ENCODE results near the gene C16orf90.
"Not testable (repeated sequence)": the region's sequence is repeated elsewhere in the genome, so short reads cannot be mapped to it uniquely, and the experiment has no call there.

The C16orf90 gene

DNA sequence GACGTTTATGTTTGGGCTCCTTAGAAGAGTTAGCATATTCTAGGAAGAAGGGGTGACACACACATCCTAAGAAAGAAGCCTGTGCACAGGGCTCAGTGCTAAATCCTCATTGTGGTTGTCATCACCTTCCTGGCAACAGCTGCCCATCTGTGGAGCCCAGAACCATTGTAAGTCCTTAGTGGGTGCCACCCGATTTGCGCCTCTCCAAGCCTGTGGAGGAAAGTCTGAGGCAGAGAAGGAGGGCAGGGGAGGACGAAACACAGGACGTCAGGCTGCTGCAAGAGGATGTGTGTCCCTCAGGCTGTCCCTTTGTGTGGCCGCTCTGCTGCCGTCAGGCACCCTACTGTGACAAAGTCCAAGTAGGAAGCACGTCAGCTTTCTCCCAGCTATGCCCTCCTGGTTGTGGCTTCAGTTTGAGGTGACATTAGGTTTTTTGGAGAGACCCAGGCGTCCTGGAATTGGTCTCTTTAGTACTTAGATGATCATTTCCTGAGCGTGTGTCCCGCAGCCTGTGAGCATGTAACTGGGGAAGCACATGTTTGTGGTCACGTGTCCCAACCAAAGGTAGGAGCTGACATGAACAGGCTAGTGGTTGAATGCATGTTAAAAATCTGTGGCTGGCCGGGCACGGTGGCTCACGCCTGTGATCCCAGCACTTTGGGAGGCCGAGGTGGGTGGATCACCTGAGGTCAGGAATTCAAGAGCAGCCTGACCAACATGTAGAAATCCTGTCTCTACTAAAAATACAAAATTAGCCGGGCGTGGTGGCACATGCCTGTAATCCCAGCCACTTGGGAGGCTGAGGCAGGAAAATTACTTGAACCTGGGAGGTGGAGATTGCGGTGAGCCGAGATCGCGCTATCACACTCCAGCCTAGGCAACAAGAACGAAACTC, 16.2 kb upstream of the C16orf90 start:
- DNase-seq (ENCODE audit: low read depth in 3 of 3): no peak

DNA sequence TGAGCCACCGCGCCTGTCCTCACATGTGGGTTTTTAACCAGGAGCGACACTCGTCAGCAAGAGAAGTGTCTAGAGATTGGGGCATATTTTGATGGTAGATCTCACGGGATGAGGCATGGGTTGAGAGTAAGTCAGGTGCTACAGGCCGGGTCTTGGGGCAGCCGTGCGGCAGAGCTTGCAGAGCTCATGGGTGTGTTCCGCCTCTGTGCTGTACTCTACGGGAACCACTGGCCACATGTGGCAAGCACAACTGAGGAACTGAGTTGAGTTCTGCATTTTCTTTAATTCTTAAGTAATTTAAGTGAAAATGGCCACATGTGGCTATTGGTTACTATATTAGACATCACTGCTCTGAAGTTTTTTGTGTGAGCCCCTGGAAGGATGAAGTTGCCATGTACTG, 15.1 kb upstream of the C16orf90 start:
- no peak for DNase-seq (ENCODE audit: low read depth in 3 of 3)

DNA sequence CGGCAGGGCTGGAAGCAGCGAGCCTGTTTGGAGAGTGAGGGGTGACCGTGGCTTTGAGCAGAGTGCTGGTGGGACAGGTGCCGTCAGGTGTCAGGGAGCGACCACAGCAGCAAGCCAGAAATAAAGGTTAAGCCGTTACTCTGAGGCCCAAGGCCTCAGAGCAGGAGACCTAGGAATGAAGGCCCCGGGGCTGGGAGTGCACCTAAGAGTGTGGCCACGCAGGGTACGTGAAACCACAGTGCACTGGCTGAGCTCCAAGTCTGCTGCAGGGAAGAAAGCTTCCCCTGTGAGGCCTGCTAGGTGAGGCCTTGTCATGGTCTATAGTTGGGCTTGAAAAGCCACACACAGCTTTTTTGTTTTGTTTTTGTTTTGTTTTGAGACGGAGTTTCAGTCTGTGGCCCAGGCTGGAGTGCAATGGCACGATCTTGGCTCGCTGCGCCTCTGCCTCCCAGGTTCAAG, 14.2 kb upstream of the C16orf90 start:
- peak in 2 of 3 donors; percentile 53 to 62 for DNase-seq (ENCODE audit: low read depth in 3 of 3)

DNA sequence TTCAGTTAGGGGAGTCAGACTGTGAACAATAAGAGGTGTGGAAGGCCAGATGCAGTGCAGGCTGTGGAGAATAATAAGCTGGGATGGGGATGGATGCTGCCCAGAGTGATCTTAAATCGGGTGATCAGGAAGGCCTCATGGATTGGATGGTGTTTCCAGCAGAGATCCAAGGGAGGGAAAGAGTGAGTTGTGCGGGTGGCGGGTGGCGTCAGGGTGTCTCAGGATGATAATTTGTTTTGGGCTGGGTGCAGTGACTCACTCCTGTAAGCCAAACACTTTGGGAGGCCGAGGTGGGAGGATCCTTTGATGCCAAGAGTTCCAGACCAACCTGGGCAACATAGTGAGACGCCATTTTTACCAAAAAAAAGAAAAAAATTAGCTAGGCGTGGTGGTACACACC, 13.4 kb upstream of the C16orf90 start:
- no peak for DNase-seq (ENCODE audit: low read depth in 3 of 3)

DNA sequence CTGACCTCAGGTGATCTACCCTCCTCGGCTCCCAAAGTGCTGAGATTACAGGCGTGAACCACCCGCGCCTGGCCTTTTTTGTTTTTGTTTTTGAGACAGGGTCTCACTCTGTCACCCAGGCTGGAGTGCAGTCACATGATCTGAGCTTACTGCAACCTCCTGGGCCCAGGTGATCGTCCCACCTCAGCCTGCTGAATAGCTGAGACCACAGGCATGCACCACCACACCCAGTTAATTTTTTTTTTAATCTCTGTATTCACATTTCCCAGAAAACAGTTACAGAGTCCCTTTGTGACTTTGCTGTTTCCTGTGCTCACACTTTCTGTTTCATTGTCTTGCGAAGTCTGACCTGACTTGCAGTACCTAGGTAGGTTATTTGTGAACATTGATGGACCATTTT, 8.2 kb upstream of the C16orf90 start:
- DNase-seq (ENCODE audit: low read depth in 3 of 3): peak in 1 of 3 donors; percentile 31

DNA sequence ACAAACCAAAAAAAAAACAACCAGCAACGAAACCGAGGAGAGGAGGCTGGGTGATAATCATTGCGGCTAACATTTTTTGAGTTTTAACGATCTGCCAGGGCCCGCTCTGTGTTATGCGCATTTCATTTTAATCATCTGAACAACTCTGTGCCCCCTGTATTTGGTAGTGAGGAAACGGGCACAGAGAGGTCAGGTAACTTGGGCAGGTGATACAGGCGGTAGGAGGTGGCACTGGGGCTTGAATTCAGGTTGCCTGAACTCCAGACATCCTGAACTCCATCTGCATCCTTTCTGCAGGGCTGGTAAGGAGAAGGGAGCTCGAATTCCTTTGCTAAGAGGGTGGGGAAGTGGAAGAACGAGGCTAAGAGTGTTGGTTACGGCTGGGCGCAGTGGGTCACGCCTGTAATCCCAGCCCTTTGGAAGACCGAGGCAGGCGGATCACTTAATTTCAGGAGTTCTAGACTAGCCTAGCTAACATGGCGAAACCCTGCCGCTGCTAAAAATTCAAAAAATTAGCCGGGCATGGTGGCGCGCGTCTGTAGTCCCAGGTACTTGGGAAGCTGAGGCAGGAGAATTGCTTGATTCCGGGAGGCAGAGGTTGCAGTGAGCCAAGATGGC, 6.6 kb upstream of the C16orf90 start:
- no peak for DNase-seq (ENCODE audit: low read depth in 3 of 3)

DNA sequence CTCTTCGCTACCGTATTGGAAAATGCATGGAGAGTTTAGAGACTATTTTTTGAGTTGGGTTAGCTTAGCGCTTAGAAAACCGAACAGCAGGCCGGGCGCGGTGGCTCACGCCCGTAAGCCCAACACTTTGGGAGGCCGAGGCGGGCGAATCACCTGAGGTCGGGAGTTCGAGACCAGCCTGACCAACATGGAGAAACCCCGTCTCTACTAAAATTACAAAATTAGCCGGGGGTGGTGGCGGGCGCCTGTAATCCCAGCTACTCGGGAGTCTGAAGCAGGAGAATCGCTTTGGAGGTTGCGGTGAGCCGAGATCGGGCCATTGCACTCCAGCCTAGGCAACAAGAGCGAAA, 6.1 kb upstream of the C16orf90 start:
- DNase-seq (ENCODE audit: low read depth in 3 of 3): not testable (repeated sequence)

DNA sequence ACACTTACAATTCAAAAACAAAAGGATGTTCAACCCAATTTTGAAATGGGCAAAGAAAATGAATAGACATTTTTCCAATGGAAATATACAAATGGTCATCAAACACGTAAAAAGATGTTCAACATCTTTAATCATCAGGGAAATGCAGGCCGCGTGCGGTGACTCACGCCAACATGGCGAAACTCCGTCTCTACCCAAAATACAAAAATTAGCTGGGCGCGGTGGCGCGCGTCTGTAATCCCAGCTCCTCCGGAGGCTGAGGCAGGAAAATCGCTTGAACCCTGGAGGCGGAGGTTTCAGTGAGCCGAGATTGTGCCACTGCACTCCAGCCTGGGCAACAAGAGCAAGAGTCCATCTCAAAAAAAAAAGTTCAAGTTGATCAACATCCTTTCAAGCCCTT, 3.7 kb upstream of the C16orf90 start:
- no peak for DNase-seq (ENCODE audit: low read depth in 3 of 3)

DNA sequence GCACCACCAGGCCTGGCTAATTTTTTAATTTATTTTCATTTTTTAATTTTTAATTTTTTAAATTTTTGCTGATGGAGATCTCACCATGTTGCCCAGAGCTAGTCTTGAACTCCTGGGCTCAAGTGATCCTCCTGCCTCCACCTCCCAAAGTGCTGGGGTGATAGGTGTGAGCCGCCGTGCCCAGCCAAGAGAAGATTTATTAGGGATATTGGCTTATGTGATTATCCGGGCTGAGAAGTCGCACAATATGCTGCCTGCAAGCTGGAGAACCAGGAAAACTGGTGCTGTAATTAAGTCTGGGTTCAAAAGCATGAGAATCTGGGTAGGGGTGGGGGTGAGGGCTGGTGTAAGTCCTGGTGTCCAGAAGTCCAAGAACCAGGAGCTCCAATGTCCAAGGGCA, 2.5 kb upstream of the C16orf90 start:
- no peak for DNase-seq (ENCODE audit: low read depth in 3 of 3)

DNA sequence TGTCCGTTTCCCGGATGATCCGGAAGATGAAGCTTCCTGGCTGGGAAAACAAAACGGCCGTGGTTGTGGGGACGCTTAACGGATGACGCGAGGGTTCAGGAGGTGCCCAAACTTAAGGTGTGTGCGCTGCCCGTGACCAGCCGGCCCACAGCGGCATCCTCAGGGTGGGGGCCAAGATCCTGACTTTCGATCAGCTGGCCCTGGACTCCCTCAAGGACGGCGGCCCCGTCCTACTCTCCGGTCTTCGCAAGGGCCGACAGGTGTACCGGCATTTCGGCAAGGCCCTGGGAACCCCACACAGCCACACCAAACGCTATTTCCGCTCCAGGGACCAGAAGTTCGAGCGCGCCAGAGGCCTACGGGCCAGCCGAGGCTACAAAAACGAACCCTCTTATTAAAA, 1.1 kb upstream of the C16orf90 start:
- DNase-seq (ENCODE audit: low read depth in 3 of 3): no peak

DNA sequence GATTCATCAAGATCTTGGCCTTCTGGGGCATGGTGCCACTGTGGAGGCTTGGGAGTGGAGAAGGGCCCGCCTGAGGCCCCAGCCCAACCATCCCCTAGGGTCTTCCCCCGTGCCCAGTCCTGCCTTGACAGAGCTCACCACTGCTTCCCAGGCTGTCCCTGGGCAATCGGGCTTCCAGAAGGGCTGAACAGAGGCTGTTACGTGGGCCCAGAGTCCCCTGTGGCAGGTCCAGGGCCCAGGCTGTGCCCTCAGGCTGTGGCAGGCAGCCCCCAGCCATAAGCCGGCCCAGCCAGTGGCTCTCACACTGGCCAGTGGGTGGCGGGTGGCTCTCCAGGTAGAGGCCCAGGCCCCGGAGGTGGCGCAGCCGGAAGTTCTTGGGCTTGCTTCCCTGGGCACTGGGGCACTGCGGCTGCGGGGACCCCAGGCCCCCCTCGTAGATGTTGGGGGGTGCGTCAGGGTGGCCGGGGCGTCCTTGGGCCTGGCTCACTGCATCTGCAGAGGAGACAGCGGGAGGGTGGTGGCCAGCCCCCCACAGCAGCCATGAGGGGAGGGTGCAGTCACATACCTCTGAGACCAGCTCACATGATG, 809 bp downstream of the C16orf90 start:
- DNase-seq (ENCODE audit: low read depth in 3 of 3): no peak

DNA sequence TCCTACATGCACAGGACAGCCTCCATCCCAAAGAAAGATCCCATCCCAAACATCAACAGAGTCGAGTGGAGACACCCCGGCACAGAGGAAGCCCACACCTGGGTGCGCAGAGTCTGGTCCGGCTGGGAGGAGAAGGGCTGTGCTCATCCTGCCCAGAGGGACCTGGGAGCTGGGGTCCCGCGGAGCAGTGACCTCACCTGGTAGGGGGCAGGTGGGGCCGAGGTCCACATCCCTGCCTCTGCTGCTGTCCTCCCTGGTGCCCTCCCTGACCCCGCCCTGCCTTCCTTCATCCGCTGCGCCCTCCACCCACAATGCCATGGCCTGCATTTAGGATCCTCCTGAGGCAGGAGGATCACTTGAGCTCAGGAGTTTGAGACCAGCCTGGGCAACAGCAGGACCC, 2.9 kb downstream of the C16orf90 start:
- no peak for DNase-seq (ENCODE audit: low read depth in 3 of 3)

DNA sequence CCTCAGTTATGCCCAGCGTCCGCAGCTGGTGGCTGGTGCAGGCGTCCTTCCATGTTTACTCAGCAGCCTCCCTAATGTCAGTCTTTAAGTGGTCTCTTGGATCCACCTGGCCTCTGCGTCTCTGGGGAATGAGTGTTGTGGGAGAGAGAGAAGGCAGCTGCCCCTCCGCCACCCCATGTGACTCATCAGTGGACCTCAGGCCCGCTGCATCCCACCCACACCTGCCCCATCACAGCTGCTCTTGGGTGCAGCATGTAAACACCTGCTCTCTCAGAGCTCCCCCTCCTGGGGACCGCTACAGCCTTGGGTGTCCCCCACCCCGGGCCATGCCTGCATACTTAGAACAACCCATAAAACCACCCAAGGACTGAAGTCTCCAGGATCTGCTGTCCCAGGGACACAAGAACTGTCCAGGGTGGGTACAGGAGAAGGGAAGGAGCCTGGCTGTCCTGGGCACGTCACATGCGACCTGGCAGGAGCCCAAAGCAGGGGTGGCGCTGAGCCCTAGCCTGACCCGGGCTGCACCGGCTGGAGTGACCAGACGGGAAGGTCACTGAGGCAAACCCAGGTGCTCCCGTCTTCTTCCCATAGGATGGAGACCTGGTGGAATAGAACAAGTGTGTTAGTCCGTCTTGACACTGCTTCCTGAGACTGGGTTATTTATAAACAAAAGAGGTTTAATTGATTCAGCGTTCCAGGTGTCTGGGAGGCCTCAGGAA, 4.2 kb downstream of the C16orf90 start:
- no peak for DNase-seq (ENCODE audit: low read depth in 3 of 3)

DNA sequence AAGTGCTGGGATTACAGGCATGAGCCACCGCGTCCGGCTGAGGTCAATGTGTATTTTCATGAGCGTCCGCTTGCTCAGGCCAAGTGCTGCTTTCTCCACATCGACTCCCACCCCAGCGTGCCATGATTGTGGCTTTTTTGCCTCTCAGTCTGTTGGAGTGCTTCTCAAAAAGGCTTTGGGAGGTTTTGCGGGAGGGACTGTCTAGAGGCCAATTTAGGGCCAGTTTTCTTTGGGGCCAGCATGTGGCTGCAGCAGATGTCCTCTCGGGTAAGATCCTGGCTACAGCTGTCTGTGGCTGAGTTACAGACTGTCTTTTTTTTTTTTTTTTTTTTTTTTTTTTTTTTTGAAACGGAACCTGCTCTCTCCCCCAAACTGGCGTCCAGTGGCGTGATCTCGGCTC, 6.5 kb downstream of the C16orf90 start:
- no peak for DNase-seq (ENCODE audit: low read depth in 3 of 3)

DNA sequence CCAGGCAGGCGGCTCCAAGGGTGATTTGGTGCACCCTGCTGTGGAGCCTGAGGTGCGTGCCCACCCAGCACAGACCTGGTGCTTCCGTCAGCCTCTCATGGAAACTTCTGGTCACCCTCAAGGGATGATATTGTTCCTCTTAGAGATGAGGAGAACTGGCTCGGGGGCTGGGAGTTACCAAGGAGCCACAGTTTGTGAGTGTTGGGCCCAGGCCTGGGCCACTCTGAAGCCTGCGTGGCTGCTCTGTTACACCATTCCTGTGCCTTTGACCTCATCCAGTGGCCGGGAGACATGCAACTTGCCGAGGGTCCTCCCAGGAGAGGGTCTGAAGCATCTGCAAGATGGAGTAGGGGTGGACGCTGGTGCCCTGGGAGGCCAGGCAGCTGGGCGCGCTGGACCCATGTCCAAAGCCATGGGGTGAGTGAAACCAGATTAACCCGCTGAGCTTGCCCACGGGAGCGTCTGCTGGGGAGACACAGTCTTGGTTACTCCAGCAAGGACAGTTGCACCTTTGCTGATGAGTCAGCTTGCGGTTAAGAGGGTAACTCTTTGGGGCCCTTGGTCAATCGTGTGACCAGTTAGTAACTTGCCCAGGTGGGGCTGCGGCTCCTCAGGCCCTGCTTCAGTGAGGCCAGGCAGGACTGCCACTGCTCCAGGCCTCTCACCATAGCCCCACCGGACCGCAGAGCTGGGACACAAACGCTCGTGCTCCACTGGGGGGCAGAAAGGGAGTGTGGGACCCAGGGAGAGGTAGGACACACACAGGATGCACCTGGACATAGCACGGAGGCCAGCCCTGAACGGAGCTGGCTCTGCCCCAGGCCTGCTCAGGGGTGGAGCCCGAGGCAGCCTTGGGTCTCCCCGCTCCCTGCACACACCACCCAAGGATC, 7.5 kb downstream of the C16orf90 start:
- DNase-seq (ENCODE audit: low read depth in 3 of 3): no peak

DNA sequence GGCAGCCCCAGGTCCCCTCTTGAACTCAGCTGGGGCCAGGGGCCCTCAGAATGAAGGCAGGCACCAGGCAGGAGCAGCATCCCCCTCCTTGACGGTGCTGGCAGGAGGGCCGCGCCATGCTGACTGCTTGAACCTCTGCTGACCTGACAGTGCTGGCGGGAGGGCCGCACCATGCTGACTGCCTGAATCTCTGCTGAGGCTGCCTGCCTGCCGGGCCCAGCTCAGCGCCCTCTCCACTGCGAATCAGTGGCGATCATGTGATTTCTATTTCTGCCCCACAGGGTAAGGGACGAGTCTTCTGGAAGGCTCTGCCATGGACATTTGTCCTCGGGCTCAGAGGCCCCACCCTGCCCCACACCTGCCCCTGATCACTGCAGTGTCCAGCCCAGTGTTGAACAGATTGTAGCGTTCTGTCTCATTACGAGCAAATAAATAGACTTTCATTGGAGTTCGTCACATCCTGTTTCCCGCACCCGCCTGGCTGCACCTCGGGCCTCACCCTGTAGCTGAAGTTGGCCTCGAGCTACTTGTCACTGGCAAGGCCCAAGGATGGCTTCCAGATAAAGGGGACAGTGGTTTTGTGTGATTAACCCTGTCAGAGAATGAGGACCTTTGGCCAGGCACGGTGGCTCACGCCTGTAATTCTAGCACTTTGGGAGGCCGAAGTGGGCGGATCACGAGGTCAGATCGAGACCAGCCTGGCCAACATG, 8.6 kb downstream of the C16orf90 start:
- no peak for DNase-seq (ENCODE audit: low read depth in 3 of 3)

DNA sequence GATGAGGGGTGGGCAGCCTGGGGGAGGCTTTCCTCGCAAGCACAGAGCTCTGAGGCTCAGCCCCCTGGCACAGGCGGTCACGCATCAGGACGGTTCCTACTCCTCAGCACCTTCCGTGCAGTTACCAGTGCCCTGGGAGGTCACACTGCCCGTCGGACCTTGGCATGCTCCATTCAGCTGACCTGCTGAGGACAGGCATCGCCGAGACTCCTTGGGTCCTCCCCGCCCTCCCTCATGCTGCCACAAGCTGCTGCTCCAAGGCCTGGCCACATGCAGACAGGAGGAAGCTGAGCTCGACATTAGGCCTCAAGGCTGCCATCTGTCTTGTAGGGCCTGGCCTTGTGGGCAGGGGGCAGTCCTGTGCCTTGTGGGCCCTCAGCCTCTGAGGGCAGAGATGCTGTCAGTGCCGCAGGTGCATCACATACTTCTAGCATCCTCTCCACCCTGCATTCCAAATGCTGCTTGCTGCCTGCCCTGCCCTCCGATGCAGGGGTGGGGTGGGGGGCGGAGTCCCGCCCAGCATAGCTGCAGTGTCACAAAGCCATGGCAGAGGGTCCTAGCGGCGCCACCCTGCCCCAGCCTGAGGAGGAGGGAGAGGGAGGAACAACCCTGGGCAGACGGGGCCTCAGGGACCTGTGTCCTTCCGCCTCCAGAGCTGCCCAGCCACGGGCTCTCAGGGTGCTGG, 9.3 kb downstream of the C16orf90 start:
- DNase-seq (ENCODE audit: low read depth in 3 of 3): no peak

DNA sequence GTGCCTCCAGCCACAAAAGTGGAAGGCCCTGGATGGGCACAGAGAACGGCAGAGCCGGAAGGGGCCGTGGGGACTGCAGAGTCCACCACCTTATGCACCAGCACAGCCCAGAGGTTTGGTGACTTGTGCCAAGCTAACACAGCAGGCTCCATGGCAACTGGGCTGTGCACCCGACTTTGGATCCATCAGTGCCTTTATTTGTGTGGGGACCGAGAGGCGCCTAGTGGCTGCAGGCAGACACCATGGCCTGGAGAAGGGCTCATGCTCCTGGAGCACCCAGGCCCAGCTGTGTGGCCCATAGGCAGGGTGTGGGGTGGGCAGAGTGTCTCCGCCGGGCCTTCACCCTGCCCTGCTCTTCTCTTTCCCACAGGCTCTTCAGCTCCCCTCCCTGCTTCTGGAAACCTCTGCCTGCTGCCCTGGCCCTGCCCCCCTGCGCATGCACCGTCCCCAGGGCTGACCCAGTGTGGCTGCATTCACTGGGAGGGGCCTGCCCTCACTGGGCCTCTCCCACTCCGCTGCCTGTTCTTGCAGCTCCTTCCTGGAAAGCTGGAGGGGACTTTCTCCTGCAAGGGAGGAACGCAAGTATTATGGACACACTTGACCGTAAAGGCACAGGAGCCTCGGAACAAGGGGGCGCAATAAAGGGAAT, 10.1 kb downstream of the C16orf90 start:
- DNase-seq (ENCODE audit: low read depth in 3 of 3): no peak

DNA sequence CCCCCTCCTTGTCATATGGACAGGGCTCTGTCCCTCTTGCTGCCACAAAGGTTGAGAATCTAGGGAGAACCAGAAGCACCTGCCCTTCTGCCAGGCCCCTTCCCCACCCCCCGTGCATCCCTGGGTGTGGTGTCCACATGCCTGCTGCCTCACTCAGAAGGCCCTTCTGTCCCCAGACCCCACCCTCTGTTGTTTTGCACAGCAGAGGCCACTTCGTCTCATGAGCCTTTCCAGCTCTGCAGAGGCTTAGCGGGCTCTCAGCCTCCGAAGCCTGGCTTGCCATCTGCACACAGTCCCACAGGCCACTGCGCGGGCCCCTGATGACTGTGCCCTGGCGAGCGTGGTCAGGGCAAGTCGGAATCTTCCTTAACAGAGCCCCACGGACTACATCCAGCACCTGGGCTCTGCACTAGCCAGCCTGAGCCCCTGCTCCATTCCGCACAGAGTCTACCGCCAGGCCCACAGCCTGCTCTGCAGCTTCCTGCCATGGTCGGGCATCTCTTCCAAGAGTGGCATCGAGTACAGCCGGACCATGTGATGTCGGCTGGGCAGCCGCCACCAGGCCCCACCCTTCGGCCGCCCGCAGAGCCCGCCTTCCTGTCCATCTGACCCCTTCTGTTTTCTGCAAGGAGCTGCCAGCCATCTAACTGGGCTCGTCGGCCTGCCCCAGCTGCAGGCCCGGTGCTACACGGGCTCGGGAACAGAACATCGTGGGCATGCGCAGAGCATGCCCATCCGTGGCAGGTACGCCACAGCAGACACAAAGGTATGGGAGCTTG, 10.8 kb downstream of the C16orf90 start:
- DNase-seq (ENCODE audit: low read depth in 3 of 3): no peak

Data from stimulated activated CD4-positive, alpha-beta T cell treated with anti-CD3 and anti-CD28 coated beads, TNF-alpha, amount 100 ng/mL, for 48 hours (primary cell).